ENCODE results near the gene IL22RA1.

IL22RA1 gene

DNA sequence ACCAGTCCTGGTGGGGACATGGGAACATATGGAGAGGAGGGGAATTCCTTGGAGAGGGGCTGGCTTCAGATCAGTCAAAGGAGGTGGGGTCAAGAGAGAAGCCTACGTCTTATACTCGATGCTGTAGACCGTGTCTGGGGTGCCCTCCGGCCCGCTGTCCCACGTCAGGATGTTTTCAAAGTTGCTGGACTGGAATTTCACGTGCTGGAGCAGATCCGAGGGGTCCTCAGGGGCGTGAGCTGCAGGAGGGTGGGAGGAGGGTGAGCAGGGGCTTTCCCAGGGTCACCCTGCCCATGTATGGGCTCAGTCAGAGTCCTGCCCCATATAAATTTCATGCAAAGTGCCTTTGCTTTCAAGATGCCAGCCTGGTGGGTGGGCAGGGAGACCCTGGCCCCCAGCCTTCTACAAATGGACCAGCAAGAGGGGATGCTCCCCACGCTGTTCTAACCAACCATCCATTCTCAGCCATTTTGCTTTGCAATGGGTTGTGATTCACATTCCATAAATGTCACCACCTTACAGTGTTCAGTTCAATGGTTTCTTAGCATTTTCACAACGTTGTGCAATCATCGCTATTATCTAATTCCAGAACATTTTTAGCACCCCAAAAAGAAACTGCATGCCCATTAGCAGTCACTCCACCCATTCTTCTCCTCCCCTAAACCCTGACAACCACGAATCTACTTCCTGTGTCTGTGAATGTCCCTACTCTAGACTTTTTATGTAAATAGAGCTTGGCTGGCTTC, 4.3 kb downstream of the IL22RA1 start:
- DNase-seq (ENCODE audit: low spot score): no peak

DNA sequence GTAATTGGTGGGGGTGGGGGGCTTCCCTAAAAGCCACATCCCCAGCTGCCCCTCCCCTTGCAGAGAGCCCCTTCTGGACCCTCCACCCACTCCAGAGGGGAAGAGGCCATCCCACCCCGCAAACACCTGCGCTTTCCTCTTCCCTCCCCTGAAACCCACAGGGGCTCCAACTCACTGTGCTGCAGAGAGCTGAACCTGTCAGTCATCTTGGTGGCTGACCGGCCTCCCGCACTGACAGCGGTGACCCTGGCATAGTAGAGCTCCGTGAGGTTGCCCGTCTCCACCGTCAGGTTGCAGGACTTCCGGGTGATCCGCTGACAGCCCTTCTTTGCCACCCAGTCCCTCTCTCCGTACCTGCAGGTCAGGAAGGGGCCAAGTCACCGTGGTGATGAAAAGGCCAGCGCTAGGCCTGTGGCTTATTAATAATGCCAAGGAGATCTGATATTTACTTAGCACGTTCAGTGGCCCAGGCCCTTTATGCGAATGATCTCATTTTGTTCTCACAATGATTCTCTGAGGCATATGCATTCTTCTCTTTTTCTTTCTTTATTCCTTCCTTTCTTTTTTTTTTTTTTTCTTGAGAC, 5.9 kb downstream of the IL22RA1 start:
- DNase-seq (ENCODE audit: low spot score): no peak

- no peak for DNase-seq (ENCODE audit: low spot score)
Observed at GRCh38 chr1:24134376-24134775, 8.6 kb downstream of the IL22RA1 start.

- no peak for DNase-seq (ENCODE audit: low spot score)
Observed at GRCh38 chr1:24133819-24134218, 9.1 kb downstream of the IL22RA1 start.

GRCh38 chr1:24130385-24130784, 12.6 kb downstream of the IL22RA1 start:
- DNase-seq (ENCODE audit: low spot score): no peak

GRCh38 chr1:24127801-24128363, 15.1 kb downstream of the IL22RA1 start:
- no peak for DNase-seq (ENCODE audit: low spot score)

DNA sequence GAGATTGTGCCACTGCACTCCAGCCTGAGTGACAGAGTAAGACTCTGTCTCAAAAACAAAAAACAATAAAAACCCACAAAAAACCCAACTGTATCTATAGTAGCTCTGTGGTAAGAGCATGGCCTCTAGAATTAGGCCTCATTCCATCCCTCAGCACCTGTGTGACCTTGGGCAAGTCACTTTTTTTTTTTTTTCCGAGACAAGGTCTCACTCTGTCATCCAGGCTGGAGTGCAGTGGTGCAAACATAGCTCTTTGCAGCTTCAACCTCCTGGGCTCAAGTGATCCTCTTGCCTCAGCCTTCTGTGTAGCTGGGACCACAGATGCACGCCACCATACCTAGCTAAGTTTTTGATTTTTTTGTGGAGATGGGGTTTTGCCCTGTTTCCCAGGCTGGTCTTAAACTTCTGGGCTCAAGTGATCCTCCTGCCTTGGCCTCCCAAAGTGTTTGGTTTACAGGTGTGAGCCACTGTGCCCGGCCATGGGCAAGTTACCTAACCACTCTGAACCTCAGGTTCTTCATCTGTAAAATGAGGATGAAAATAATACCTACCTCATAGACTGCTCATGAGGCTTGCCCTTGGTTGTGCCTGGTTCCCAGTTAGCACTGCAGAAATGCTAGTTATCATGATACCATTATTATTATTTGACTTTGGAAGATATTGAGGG, 15.7 kb downstream of the IL22RA1 start:
- DNase-seq (ENCODE audit: low spot score): no peak

- no peak for DNase-seq (ENCODE audit: low spot score)
Observed at GRCh38 chr1:24126672-24127023, 16.3 kb downstream of the IL22RA1 start.

DNA sequence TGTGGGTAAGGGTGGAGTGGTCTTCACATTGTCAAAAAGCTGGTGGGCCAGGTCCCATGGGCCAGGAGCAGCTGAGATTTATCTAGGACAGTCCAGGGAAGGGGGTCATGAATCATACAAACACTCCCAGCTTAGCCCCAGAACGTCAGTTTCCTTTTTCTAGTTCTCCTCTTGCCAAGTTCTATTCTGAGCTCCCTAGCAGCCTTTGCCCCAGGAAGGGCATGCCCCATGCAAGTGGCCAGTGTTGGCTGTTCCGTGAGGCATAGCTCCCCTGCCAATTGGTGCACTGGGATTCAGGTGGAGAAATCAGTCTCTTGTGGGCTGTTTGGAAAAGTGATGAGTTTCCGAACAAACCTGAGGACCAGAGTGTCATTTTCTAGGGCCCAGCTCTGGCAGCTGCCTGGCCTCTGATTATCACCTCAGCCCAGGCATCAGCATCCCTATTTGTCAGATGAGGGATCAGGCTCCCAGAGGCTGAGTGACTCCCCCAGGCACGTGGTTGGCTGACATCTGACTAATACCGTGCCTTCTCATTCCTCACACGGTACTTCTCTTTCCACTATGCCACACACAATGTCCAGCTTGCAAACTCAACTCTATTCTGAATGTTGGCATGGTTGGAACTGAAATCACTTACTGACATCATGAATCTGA, 16.8 kb downstream of the IL22RA1 start:
- DNase-seq (ENCODE audit: low spot score): no peak

DNA sequence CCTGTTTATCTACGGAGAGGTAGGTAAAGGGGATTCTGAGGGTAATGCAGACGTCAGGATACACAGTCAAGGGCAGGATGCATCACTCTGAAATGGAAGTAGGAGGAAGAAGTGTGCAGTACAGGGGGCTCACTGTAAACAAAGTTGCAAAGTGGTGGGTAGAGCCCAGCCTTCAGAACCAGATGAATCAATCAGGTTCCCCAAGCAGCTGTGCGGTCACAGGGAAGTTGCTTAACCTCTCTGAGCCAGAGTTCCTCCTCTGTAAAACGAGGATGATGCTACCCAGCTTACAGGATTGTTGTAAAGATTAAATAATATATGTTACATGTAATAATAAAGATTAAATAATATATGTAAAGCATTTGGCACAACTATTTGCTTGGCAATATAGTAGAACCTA, 17.5 kb downstream of the IL22RA1 start:
- DNase-seq (ENCODE audit: low spot score): no peak

DNA sequence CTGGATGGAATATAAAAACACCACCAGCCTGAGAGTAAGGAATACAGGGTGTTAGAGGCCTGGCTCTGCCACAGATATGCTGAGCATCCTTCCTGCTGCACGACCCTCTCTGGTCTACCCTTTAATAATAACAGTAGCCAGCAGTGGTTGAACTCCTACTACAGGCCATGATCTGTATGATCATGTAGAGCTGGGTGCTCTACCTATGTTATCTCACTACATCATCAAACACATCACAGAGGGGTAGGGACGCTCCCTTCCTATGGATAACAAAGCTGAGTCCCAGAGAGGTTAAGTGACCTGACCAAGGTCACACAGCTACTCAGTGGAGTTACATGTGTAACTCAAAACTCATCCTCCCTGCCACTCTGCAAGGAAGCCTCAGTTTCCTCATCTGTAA, 18.0 kb downstream of the IL22RA1 start:
- DNase-seq (ENCODE audit: low spot score): no peak

DNA sequence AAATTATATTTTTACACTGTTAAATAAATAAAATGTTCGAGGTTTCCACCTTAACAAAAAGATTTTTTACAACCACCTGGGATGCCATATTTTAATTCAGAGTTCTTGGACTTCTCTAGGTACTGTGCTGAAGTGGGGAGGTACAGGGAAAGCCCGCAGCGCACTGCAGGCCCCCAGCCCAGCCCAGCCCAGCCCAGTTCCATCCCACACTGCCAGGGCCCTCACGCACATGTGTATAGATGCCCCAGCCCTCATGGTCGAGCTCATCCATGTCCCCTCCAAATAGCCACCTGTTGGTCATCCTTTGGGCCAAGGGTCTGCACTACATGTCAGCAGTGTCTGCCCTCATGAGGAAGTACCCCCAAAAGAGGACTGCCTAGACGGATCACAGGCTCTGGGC, 19.3 kb downstream of the IL22RA1 start:
- DNase-seq (ENCODE audit: low spot score): no peak

GRCh38 chr1:24122776-24123175, 20.2 kb downstream of the IL22RA1 start:
- no peak for DNase-seq (ENCODE audit: low spot score)

GRCh38 chr1:24121406-24121805, 21.5 kb downstream of the IL22RA1 start:
- DNase-seq (ENCODE audit: low spot score): no peak

GRCh38 chr1:24120965-24121364, 22.0 kb downstream of the IL22RA1 start:
- DNase-seq (ENCODE audit: low spot score): no peak

DNA sequence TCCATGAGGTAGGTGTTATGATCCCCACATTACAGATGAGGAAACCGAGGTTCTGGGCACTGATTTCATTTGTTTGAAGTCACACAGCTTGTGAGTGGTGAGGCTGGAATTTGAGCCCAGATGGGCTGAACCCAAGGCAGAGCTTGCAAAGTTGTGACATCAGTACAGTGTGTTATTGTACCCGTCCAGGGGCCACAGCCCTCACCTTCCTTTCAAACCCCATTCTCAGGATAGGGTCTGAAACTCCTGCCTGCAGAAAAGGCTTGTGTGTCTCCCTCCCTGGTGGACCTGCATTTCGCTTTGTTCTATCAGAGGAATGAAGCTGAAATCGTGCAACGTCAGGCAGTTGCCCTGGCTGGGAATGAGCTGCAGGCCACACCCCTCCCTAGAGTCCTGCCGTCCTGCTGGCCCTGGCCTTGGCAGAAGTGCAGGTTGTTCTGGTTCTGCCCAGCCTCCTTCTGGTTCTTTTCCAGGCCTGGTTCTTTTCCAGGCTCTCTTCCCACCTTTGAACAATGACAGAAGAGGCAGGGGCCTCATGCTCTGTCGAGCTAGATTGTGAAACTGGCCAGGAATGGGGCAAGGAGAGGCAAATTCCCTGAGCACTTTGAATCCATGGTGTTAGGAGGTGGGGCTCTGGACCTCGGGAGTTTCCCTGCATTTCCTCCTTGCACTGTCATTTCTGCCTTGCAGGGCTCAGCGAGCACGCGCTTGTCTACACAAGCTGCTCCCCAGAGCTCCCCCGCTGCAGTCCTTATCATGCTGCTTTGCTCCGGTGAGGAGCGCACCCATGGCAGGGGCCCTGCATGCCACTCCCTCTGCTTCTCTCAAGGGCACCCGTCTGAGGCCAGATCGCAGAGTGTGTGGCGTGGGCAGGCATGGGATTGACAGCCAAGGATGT, 22.8 kb downstream of the IL22RA1 start:
- DNase-seq (ENCODE audit: low spot score): no peak

DNA sequence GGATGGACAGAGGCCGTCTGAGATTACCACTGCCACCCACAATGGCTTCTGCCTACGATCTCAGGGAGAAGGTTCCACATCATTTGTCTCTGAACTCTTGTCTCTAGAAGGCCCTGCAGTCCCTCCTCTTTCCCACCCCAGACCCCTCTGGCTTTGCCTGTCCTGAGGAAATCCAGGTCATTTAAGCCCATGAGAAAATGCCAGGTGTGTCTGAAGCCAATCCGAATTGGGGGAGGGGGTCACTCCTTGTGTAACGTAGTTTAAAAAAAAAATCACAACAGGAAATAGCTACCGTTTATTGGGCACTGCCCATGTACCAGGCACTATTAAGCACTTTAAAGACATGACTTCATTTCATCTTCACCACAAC, 23.5 kb downstream of the IL22RA1 start:
- DNase-seq (ENCODE audit: low spot score): no peak

GRCh38 chr1:24118410-24119242, 24.3 kb downstream of the IL22RA1 start:
- no peak for DNase-seq (ENCODE audit: low spot score)

DNA sequence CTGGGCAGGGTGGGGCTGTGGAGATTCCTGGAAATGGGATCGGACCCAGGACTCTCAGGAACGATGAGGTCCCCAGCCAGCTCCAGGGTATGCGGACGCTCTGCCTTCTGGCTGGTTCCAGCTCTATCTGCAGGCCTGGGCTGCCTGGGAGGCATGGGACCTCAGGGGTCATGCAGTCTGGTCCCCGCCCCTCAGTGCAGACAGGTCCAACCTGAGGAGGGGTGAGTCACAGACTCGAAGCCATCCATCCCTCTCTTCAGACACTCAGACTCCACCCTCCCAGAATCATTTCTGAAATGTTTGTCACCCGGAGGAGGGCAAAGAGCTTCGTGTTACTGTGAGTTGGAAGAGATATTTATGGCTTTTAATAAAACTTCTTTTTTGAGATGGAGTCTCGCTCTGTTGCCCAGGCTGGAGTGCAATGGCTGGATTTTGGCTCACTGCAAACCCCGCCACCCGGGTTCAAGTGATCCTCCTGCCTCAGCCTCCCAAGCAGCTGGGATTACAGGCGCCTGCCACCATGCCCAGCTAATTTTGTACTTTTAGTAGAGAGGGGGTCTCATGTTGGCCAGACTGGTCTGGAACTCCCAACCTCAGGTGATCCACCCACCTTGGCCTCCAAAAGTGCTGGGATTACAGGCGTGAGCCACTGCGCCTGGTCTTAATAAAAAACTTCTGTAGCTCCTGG, 25.1 kb downstream of the IL22RA1 start:
- peak; percentile 13 for DNase-seq (ENCODE audit: low spot score)

- DNase-seq (ENCODE audit: low spot score): no peak
Observed at GRCh38 chr1:24117132-24117531, 25.8 kb downstream of the IL22RA1 start.
